Ovary (tissue), 9 donors: ENCODE measurements around the gene HPCAL1. TPM values are rescaled to one million over a fixed set of nuclear protein-coding genes. Genes with fewer than 3 reads are reported as not detected.

Experiments
- DNase-seq, 5 donors: peaks; one replicate each; pipeline ENCODE4 v3.0.0-alpha.2; 2019 to 2020
- H3K27ac ChIP-seq, 2 donors: fragments of 200-600 bp; one replicate each; pipeline versions ENCODE4 v1.5.1 to v1.8.0; 2019 to 2022
- H3K27me3 ChIP-seq: fragments of 200-600 bp; one replicate; pipeline ENCODE4 v1.8.0; 2022
- H3K36me3 ChIP-seq: fragments of 200-600 bp; sonication (generic); one replicate; pipeline ENCODE4 v1.5.1; 2019
- H3K4me1 ChIP-seq: one replicate; pipeline ENCODE4 v1.8.1; 2013; ENCODE audit warnings: mild to moderate bottlenecking, moderate library complexity; ENCODE audit not compliant: insufficient read depth
- H3K4me3 ChIP-seq: fragments of 200-600 bp; sonication (generic); one replicate; pipeline ENCODE4 v1.5.1; 2017
- H3K9me3 ChIP-seq, 2 donors: fragments of 200-600 bp in 1 of 2; sonication (generic) in 1 of 2; one replicate each; pipeline versions ENCODE4 v1.5.1 to v1.8.1; 2013 to 2019; ENCODE audit warnings: mild to moderate bottlenecking in 1 of 2, moderate library complexity in 1 of 2
- EP300 ChIP-seq: sonication (generic); formaldehyde crosslinking; IDR thresholded peaks from one replicate; pipeline ENCODE4 v1.6.1; 2017; ENCODE audit warnings: antibody characterized with exemption
- POLR2A ChIP-seq: fragments of 450-650 bp; IDR thresholded peaks from one replicate; pipeline ENCODE4 v1.6.1; 2017; ENCODE audit warnings: antibody characterized with exemption, mild to moderate bottlenecking, moderate library complexity
- WGBS, 3 donors: extraction: QIAGEN DNeasy Blood & Tissue Kit in 1 of 3; methylation state at CpG; one replicate each; pipeline versions ENCODE4 v1.1.5 to v1.1.7; 2013 to 2017; 5-methylcytosine and 5-hydroxymethylcytosine counted together
- intact Hi-C, 4 donors: fragments of 100-400 bp; cut with DNase I; formaldehyde crosslinking; loops; one replicate each; pipeline versions ENCODE4 v1.11.0 to v1.15.1; 2022 to 2023
- polyA plus RNA-seq, 2 donors: library from polyadenylated mRNA; stranded (reverse); fragments of 200-250 nt in 1 of 2; fragments of 350-450 nt in 1 of 2; fragmentation: Illumina TruSeq in 1 of 2; extraction: RNeasy Lipid Tissue Mini Kit (QIAGEN cat#74804) in 1 of 2; gene quantifications; one replicate each; pipeline ENCODE4 v1.2.3, GENCODE V29; 2013 to 2014
- total RNA-seq, 7 donors: library from RNA; depleted of rRNA in 2 of 7; stranded (reverse); fragments of >200 nt in 2 of 7; fragmentation: NEBNext Ultra II Directional in 3 of 7; extraction: Animal tissue kit (Norgen Biotek cat#: 25700) in 3 of 7; gene quantifications; one replicate each; pipeline versions ENCODE4 v1.1.0 to v1.2.4, GENCODE V29; 2016 to 2023
- TF ChIP-seq, protein P1 (sequence below), 3 donors: fragments of 450-650 bp in 2 of 3; fragments of 200-600 bp in 1 of 3; IDR thresholded peaks; one replicate each; pipeline versions ENCODE4 v1.5.1 to v1.8.0; 2016 to 2022; ENCODE audit warnings: antibody characterized with exemption in 3 of 3, mild to moderate bottlenecking in 1 of 3
- donor health status: DM: no; HTN: no; CAD: no; lungs with moderate emphysema.
- donor health status: DM: no; HTN: no; CAD: no.
- donor health status: Bipolar disorder and iron deficiency.
- donor health status: DM: yes; HTN: yes; CAD: no.
- donor health status: DM: no; HTN: no; CAD: no.
- donor health status: DM: yes; HTN: yes; CAD: no.

HPCAL1 gene
- total and polyA plus RNA-seq, 9 donors: 11.4 to 69.5 (median 18.5) TPM

DNA sequence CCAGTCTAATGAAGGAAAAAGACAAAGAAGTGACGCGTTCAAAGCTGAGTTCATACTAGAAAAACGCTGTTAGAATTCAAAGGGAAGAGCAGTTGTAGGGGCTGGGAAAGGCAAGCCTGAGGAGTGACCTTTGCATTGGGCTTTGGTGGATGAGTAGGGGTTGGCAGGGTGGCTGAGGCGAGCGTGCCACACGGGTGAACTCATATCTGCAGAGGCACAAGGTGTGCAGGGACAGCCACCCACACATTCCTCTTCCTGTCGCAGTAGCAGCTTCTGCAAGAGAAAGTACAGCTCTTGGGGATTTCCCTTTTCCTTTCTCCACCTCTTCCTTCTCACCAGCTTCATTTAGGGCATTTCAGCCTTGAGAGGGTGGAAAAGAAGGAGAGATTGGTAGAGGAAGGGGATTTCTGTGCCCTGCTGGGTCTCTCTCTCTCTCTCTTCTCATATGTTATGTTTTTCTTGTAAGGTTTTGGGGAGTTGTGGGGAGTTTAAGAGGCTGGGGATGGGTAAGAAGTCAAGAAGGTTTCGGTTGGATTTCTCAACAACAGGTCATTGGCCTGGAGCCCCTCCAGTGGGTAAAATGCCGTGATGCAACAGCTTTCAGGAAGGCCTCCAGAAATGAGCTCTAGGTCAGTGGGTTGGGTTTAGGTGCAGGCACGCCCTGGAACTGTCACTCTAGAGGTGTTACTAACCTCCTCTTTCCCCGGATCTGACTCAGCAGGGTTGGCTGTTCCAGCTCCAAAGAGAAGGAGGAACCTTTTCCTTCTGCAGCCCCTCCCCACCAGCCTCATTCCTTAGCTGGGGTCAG, 105.3 kb downstream of the HPCAL1 start:
- TF ChIP-seq, protein P1, sequence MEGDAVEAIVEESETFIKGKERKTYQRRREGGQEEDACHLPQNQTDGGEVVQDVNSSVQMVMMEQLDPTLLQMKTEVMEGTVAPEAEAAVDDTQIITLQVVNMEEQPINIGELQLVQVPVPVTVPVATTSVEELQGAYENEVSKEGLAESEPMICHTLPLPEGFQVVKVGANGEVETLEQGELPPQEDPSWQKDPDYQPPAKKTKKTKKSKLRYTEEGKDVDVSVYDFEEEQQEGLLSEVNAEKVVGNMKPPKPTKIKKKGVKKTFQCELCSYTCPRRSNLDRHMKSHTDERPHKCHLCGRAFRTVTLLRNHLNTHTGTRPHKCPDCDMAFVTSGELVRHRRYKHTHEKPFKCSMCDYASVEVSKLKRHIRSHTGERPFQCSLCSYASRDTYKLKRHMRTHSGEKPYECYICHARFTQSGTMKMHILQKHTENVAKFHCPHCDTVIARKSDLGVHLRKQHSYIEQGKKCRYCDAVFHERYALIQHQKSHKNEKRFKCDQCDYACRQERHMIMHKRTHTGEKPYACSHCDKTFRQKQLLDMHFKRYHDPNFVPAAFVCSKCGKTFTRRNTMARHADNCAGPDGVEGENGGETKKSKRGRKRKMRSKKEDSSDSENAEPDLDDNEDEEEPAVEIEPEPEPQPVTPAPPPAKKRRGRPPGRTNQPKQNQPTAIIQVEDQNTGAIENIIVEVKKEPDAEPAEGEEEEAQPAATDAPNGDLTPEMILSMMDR (IDR thresholded peaks at IDR 0.05): no peak
- TF ChIP-seq POLR2A: no peak
- no peak for TF ChIP-seq EP300
- no peaks in the 10 kb centered on the region for H3K27me3 ChIP-seq
- no peak overlapping the region for H3K27ac ChIP-seq
- DNase-seq: peak in 2 of 5 donors; percentile 33 to 66
- intact Hi-C loops: loop anchor here in 2 of 4 donors (10.0 kb wide), 1 partner anchor 283 kb away; the partner anchor contains the start of gene RRM2 (in 2 of the 2)
- no peaks in the 10 kb centered on the region for H3K9me3 ChIP-seq
- 66 to 78% (median 67%) methylated on average over 11 of the region's 11 CpGs for WGBS, 3 donors
- H3K4me1 ChIP-seq: peaks cover 1% of the 10 kb centered on the region
- no peak overlapping the region for H3K4me3 ChIP-seq
- no peaks in the 10 kb centered on the region for H3K36me3 ChIP-seq

DNA sequence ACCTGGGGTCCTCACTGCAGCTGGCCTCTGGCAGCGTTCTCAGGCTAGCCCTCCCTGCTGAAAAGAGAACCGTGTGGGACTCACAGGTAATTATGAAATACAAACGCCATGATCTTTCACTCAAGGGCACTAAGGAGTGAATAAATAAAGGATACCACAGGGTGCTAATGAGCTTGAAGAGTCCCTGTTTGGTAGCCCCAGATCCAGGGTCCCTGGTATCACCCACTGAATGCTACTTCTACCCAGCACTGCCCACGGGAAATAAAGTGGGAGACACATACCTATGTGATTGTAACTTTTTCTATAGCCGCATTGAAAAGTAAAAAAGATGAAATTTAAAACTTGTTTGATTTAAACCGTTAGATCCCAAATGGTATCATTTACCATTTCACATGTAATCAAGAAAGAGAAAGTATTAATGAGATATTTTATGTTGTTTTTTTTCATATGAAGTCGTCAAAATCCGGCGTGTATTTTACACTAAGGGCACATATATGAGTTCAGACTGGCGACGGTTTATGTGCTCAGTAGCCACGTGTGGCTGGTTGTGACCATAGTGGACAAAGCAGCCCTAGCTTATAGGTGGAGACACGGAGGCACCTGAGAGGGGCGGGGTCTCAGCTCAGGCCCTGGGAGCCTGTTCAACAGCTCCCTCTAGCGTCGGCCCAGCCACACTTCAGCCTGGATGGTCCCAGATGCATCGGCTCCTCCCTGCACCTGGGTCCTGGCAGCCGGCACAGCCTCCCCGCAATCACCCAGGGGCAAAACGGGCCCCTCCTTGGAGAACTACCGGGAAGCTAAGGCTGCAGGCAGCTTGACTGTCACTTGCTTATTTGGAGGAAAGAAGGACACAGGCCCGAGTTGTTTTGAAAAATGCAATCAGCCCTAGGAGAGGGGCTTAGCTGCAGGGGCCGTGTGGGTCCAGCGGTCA, 106.2 kb downstream of the HPCAL1 start:
- peak; percentile 57 to 80 (median 77) for DNase-seq
- H3K4me1 ChIP-seq: peaks cover 1% of the 10 kb centered on the region
- no peaks in the 10 kb centered on the region for H3K27me3 ChIP-seq
- no peak for TF ChIP-seq EP300
- TF ChIP-seq, protein P1 (IDR thresholded peaks at IDR 0.05): peak; percentile 73 to 82 (median 76)
- no peaks in the 10 kb centered on the region for H3K9me3 ChIP-seq
- H3K27ac ChIP-seq: no peak overlapping the region
- WGBS, 3 donors: 23 to 27% (median 26%) methylated on average over 24 of the region's 24 CpGs
- intact Hi-C loops: loop anchor here in 2 of 4 donors (10.0 kb wide), 1 partner anchor 284 kb away; the partner anchor contains the start of gene RRM2 (in 2 of the 2)
- H3K36me3 ChIP-seq: no peaks in the 10 kb centered on the region
- H3K4me3 ChIP-seq: no peak overlapping the region

DNA sequence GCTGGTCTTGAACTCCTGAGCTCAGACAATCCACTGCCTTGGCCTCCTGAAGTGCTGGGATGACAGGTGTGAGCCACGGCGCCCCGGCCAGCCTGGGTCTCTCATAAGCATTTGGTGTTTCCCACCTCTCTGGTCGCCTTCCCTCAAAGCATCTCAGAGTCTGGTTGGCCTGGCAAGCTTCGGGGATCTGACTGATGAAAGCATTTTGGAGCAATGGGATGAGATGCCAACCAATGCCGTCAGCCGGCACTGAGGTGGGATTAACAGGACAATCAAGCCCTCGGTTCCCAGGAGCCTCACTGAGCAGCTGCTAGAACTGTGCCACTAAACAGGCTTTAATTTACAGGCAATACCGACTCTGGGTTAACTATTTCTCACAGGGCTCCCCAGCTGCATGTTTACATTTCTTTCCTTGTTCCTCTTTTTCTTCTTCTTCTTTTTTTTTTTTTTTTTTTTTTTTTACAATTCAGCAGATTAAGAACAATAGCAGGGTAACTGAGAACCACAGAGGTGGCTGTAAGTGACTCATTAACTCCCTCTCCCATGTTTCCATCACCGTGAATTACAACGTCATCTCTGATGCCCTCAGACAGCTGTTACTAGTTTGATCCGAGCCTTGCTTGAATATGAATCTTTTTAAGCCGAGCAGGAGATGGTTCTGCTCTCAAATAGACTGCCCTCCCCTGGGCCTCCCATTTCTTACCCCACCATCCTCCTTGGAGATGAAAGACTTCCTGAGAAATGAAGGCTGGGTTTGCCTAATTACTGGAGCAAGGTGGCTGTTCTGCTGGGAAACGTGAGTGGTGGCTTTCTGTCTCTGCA, 107.5 kb downstream of the HPCAL1 start:
- H3K27me3 ChIP-seq: no peaks in the 10 kb centered on the region
- intact Hi-C loops: no loop called here
- H3K36me3 ChIP-seq: no peaks in the 10 kb centered on the region
- TF ChIP-seq, protein P1 (IDR thresholded peaks at IDR 0.05): no peak
- TF ChIP-seq POLR2A: no peak
- TF ChIP-seq EP300: no peak
- peaks cover 1% of the 10 kb centered on the region for H3K4me1 ChIP-seq
- DNase-seq: no peak
- H3K4me3 ChIP-seq: no peak overlapping the region
- no peak overlapping the region for H3K27ac ChIP-seq
- H3K9me3 ChIP-seq: no peaks in the 10 kb centered on the region
- 84 to 89% (median 85%) methylated on average over 14 of the region's 14 CpGs for WGBS, 3 donors
